Large intestine (tissue), 3 donors: ENCODE measurements around the gene HSPA5. TPM values are rescaled to one million over a fixed set of nuclear protein-coding genes. Genes with fewer than 3 reads are reported as not detected.
"Not testable (repeated sequence)": the region's sequence is repeated elsewhere in the genome, so short reads cannot be mapped to it uniquely, and the experiment has no call there.

Source experiments
- DNase-seq, 2 donors: peaks; one replicate each; pipeline versions ENCODE4 v3.0.0 to v3.0.0-alpha.2; 2013
- H3K27ac ChIP-seq: one replicate; pipeline ENCODE4 v1.5.1; 2013; ENCODE audit warnings: low read length
- H3K27me3 ChIP-seq: 2 replicates; pipeline ENCODE4 v1.6.1; 2013; ENCODE audit warnings: low read length; ENCODE audit not compliant: control insufficient read depth, insufficient read depth
- H3K36me3 ChIP-seq: 2 replicates; pipeline ENCODE4 v1.6.1; 2013; ENCODE audit warnings: low read length; ENCODE audit not compliant: control insufficient read depth, insufficient read depth
- H3K4me1 ChIP-seq: one replicate; pipeline ENCODE4 v1.6.1; 2013; ENCODE audit warnings: low read length; ENCODE audit not compliant: control insufficient read depth, insufficient read depth
- H3K4me3 ChIP-seq: one replicate; pipeline ENCODE4 v1.5.1; 2013; ENCODE audit warnings: low read length
- H3K9me3 ChIP-seq: one replicate; pipeline ENCODE4 v1.6.1; 2013; ENCODE audit warnings: mild to moderate bottlenecking, low read depth, low read length, moderate library complexity; ENCODE audit not compliant: control insufficient read depth
- WGBS: methylation state at CpG from one replicate; pipeline ENCODE4 v1.1.5; 2013; ENCODE audit warnings: low lambda C conversion rate; ENCODE audit not compliant: insufficient coverage; 5-methylcytosine and 5-hydroxymethylcytosine counted together
- polyA plus RNA-seq: library from polyadenylated mRNA; unstranded; fragments of 120-200 nt; gene quantifications from one replicate; pipeline ENCODE4 v1.2.1, GENCODE V29; 2013

HSPA5 gene
- polyA plus RNA-seq, 1 donor = 314 TPM

- Histone ChIP-seq H3K4me1 (peaks cover 13% of the 10 kb centered on the region), H3K36me3 (peaks cover 58% of the 10 kb centered on the region)
- not testable (repeated sequence) for DNase-seq, H3K4me3 ChIP-seq, H3K27ac ChIP-seq, H3K9me3 ChIP-seq, H3K27me3 ChIP-seq
- WGBS = no CpG with 5 or more reads among the region's 8 CpGs
These were observed 7.0 kb downstream of the HSPA5 start for GRCh38 chr9:125234099-125234498.

GRCh38 chr9:125233678-125234077 is 7.5 kb downstream of the HSPA5 start:
- peaks cover 53% of the 10 kb centered on the region for H3K36me3 ChIP-seq
- H3K27ac ChIP-seq = no peak overlapping the region
- DNase-seq = no peak
- H3K9me3 ChIP-seq = no peaks in the 10 kb centered on the region
- no peak overlapping the region for H3K4me3 ChIP-seq
- WGBS = no CpG with 5 or more reads among the region's 3 CpGs
- H3K4me1 ChIP-seq = peaks cover 12% of the 10 kb centered on the region
- H3K27me3 ChIP-seq = no peaks in the 10 kb centered on the region

GRCh38 chr9:125227761-125228160 is 13.4 kb downstream of the HSPA5 start:
- peaks cover 23% of the 10 kb centered on the region for H3K36me3 ChIP-seq
- H3K4me1 ChIP-seq = no peaks in the 10 kb centered on the region
- no peak overlapping the region for H3K4me3 ChIP-seq
- no peaks in the 10 kb centered on the region for H3K9me3 ChIP-seq
- no peaks in the 10 kb centered on the region for H3K27me3 ChIP-seq
- no peak overlapping the region for H3K27ac ChIP-seq
- 100% methylated on average over 1 of the region's 6 CpGs for WGBS
- DNase-seq = no peak

GRCh38 chr9:125224858-125225257 is 16.3 kb downstream of the HSPA5 start:
- not testable (repeated sequence) for H3K4me3 ChIP-seq, H3K27ac ChIP-seq, H3K4me1 ChIP-seq, H3K9me3 ChIP-seq, H3K27me3 ChIP-seq, DNase-seq
- H3K36me3 ChIP-seq = peaks cover 26% of the 10 kb centered on the region

GRCh38 chr9:125218621-125219020 is 22.5 kb downstream of the HSPA5 start:
- H3K36me3 ChIP-seq = peaks cover 17% of the 10 kb centered on the region
- no peaks in the 10 kb centered on the region for H3K9me3 ChIP-seq
- H3K4me1 ChIP-seq = no peaks in the 10 kb centered on the region
- H3K4me3 ChIP-seq = no peak overlapping the region
- H3K27ac ChIP-seq = no peak overlapping the region
- WGBS = no CpG with 5 or more reads among the region's 3 CpGs
- H3K27me3 ChIP-seq = no peaks in the 10 kb centered on the region
- DNase-seq = no peak

GRCh38 chr9:125214186-125214585 is 27.0 kb downstream of the HSPA5 start:
- peaks cover 15% of the 10 kb centered on the region for H3K36me3 ChIP-seq
- 83% methylated on average over 2 of the region's 5 CpGs for WGBS
- H3K4me3 ChIP-seq = no peak overlapping the region
- no peak for DNase-seq
- H3K27me3 ChIP-seq = no peaks in the 10 kb centered on the region
- no peaks in the 10 kb centered on the region for H3K9me3 ChIP-seq
- H3K27ac ChIP-seq = no peak overlapping the region
- no peaks in the 10 kb centered on the region for H3K4me1 ChIP-seq

- H3K27me3 ChIP-seq = no peaks in the 10 kb centered on the region
- H3K27ac ChIP-seq = no peak overlapping the region
- H3K36me3 ChIP-seq = peaks cover 25% of the 10 kb centered on the region
- no peak overlapping the region for H3K4me3 ChIP-seq
- peaks cover 5% of the 10 kb centered on the region for H3K4me1 ChIP-seq
- DNase-seq = no peak
- no peaks in the 10 kb centered on the region for H3K9me3 ChIP-seq
- no CpG with 5 or more reads among the region's 3 CpGs for WGBS
These were observed 36.7 kb downstream of the HSPA5 start for GRCh38 chr9:125204477-125204876.

GRCh38 chr9:125202846-125203618 is 38.1 kb downstream of the HSPA5 start:
- Histone ChIP-seq H3K4me3 (no peak overlapping the region), H3K27me3 (no peaks in the 10 kb centered on the region), H3K36me3 (peaks cover 22% of the 10 kb centered on the region), H3K9me3 (no peaks in the 10 kb centered on the region), H3K4me1 (peaks cover 8% of the 10 kb centered on the region), H3K27ac (no peak overlapping the region)
- DNase-seq = no peak
- no CpG with 5 or more reads among the region's 1 CpG for WGBS

GRCh38 chr9:125200216-125201047 is 40.7 kb downstream of the HSPA5 start, which contains the start of gene RABEPK:
TSS of gene RABEPK (plus strand) at chr9:125200542. CDS start at chr9:125203014, 2,472 bp downstream.
- Histone ChIP-seq H3K4me1 (peaks cover 8% of the 10 kb centered on the region), H3K4me3 (peak within 1 kb of the TSS; percentile 56), H3K36me3 (peaks cover 6% of the 10 kb centered on the region), H3K27ac (peak within 1 kb of the TSS; percentile 82), H3K9me3 (no peaks in the 10 kb centered on the region), H3K27me3 (no peaks in the 10 kb centered on the region)
- WGBS = no CpG with 5 or more reads among the region's 51 CpGs
- DNase-seq = peak; percentile 96 to 97

- not testable (repeated sequence) for H3K27me3 ChIP-seq, DNase-seq, H3K9me3 ChIP-seq, H3K4me1 ChIP-seq, H3K36me3 ChIP-seq, H3K4me3 ChIP-seq, H3K27ac ChIP-seq
- no CpG with 5 or more reads among the region's 1 CpG for WGBS
These were observed 45.6 kb downstream of the HSPA5 start for GRCh38 chr9:125195591-125195990.
